Kidney (tissue), 14 donors: ENCODE measurements around the gene GARIN5B. TPM values are rescaled to one million over a fixed set of nuclear protein-coding genes. Genes with fewer than 3 reads are reported as not detected.
"Not testable (repeated sequence)": the region's sequence is repeated elsewhere in the genome, so short reads cannot be mapped to it uniquely, and the experiment has no call there.

Source experiments
- DNase-seq, 5 donors: peaks; one replicate each; pipeline ENCODE4 v3.0.0-alpha.2; 2013 to 2020
- FAIRE-seq: peaks from 2 replicates; lab custom pipeline; 2012; peaks lifted over from hg19 to GRCh38; lab: Jason Lieb, UNC
- H3K27ac ChIP-seq, 2 donors: one replicate each; pipeline ENCODE4 v1.7.0; 2013; ENCODE audit warnings: low read depth in 2 of 2, low read length in 2 of 2, inconsistent platforms in 1 of 2
- H3K27me3 ChIP-seq: one replicate; pipeline ENCODE4 v1.7.1; 2013; ENCODE audit warnings: low read length, inconsistent platforms; ENCODE audit not compliant: control insufficient read depth, insufficient read depth
- H3K36me3 ChIP-seq, 3 donors: one replicate each; pipeline versions ENCODE4 v1.7.0 to v1.7.1; 2013; ENCODE audit warnings: low read length in 3 of 3, control low read depth in 1 of 3, inconsistent platforms in 1 of 3; ENCODE audit not compliant: insufficient read depth in 3 of 3, control insufficient read depth in 2 of 3
- H3K4me1 ChIP-seq, 3 donors: one replicate each; pipeline versions ENCODE4 v1.7.0 to v1.7.1; 2013; ENCODE audit warnings: low read length in 3 of 3, inconsistent platforms in 1 of 3, low read depth in 1 of 3; ENCODE audit not compliant: control insufficient read depth in 2 of 3, insufficient read depth in 2 of 3
- H3K4me3 ChIP-seq, 3 donors: one replicate each; pipeline versions ENCODE4 v1.7.0 to v1.8.1; 2013; ENCODE audit warnings: low read length in 3 of 3, control low read depth in 1 of 3, inconsistent platforms in 1 of 3
- H3K9ac ChIP-seq, 3 donors: one replicate each; pipeline versions ENCODE4 v1.7.0 to v1.7.1; 2013; ENCODE audit warnings: low read length in 3 of 3, control low read depth in 1 of 3, inconsistent platforms in 1 of 3
- H3K9me3 ChIP-seq, 3 donors: one replicate each; pipeline versions ENCODE4 v1.7.0 to v1.7.1; 2013; ENCODE audit warnings: low read length in 3 of 3, control low read depth in 1 of 3, inconsistent platforms in 1 of 3; ENCODE audit not compliant: control insufficient read depth in 2 of 3, insufficient read depth in 1 of 3
- CTCF ChIP-seq: IDR thresholded peaks from 3 replicates; pipeline ENCODE4 v1.5.1; 2012; ENCODE audit warnings: mild to moderate bottlenecking, moderate library complexity, borderline replicate concordance; ENCODE audit not compliant: insufficient read depth; ENCODE audit errors: extremely low read depth
- intact Hi-C: fragments of 100-400 bp; cut with DNase I; formaldehyde crosslinking; loops from one replicate; pipeline ENCODE4 v1.11.1; 2022
- polyA plus RNA-seq: library from polyadenylated mRNA; stranded (reverse); fragments of 350-450 nt; fragmentation: Illumina TruSeq; extraction: RNeasy Lipid Tissue Mini Kit (QIAGEN cat#74804); gene quantifications from one replicate; pipeline ENCODE4 v1.2.3, GENCODE V29; 2014; ENCODE audit warnings: low read depth, low replicate concordance; ENCODE audit not compliant: insufficient read depth
- total RNA-seq: library from RNA; stranded (reverse); fragmentation: NEBNext Ultra II Directional; extraction: Animal tissue kit (Norgen Biotek cat#: 25700); gene quantifications from one replicate; pipeline ENCODE4 v1.2.1, GENCODE V29; 2021
- donor health status: control.
- donor health status: control.
- donor health status: control.
- donor health status: control.
- donor health status: control.
- donor health status: DM: yes; HTN: yes; CAD: no.
- donor health status: Normal renal cell carcinoma (clear cell type).

The GARIN5B gene
- total and polyA plus RNA-seq, 2 donors from 2014 or later, result not detected

- H3K4me3 ChIP-seq, result peak overlapping the region; percentile 68 to 85 (median 77)
- TF ChIP-seq CTCF, result no peak
- DNase-seq, result peak; percentile 99 to 100 (median 100)
- H3K36me3 ChIP-seq, result peaks cover 0 to 5% (median 5%) of the 10 kb centered on the region in 3 donors
- no peaks in the 10 kb centered on the region for H3K27me3 ChIP-seq
- peak overlapping the region; percentile 98 for H3K27ac ChIP-seq
- no peaks in the 10 kb centered on the region for H3K9me3 ChIP-seq
- FAIRE-seq, result peak; percentile 87
- peak overlapping the region in 2 of 3 donors; percentile 46 to 62 for H3K9ac ChIP-seq
- intact Hi-C loops, result no loop called here
- H3K4me1 ChIP-seq, result peaks cover 0 to 9% (median 6%) of the 10 kb centered on the region in 3 donors
Observed at GRCh38 chr19:55407800-55408532, 44.9 kb upstream of the GARIN5B start.

GRCh38 chr19:55407550-55407799 lies 44.4 kb upstream of the GARIN5B start, which contains the start of gene UBE2S:
Gene UBE2S (minus strand): TSS chr19:55407788. CDS start chr19:55407589, 199 bp downstream.
- H3K36me3 ChIP-seq, H3K4me1 ChIP-seq, intact Hi-C loops, DNase-seq, H3K27me3 ChIP-seq, H3K9me3 ChIP-seq, FAIRE-seq: not testable (repeated sequence)
- Histone ChIP-seq H3K4me3 (peak within 1 kb of the TSS; percentile 68 to 85 (median 77)), H3K27ac (peak within 1 kb of the TSS; percentile 98), H3K9ac (peak within 1 kb of the TSS; percentile 61 to 82 (median 62))

- DNase-seq, result peak in 4 of 5 donors; percentile 20 to 85 (median 62)
- Histone ChIP-seq H3K4me3 (peak overlapping the region; percentile 57 to 68 (median 57)), H3K9ac (peak overlapping the region; percentile 33 to 82 (median 61)), H3K9me3 (no peaks in the 10 kb centered on the region), H3K36me3 (peaks cover 0 to 14% (median 8%) of the 10 kb centered on the region in 3 donors), H3K27ac (peak overlapping the region; percentile 98), H3K4me1 (peaks cover 0 to 9% (median 6%) of the 10 kb centered on the region in 3 donors), H3K27me3 (no peaks in the 10 kb centered on the region)
- FAIRE-seq, result no peak
- TF ChIP-seq CTCF, result no peak
- intact Hi-C loops, result no loop called here
Observed at GRCh38 chr19:55406826-55407549, 43.9 kb upstream of the GARIN5B start.

GRCh38 chr19:55406091-55406825 lies 43.2 kb upstream of the GARIN5B start:
- Histone ChIP-seq H3K4me1 (peaks cover 0 to 9% (median 6%) of the 10 kb centered on the region in 3 donors), H3K27me3 (no peaks in the 10 kb centered on the region), H3K36me3 (peaks cover 0 to 16% (median 8%) of the 10 kb centered on the region in 3 donors), H3K9ac (no peak overlapping the region), H3K9me3 (no peaks in the 10 kb centered on the region), H3K27ac (no peak overlapping the region), H3K4me3 (peak overlapping the region; percentile 57 to 68 (median 57))
- no peak for DNase-seq
- intact Hi-C loops, result no loop called here
- no peak for TF ChIP-seq CTCF
- no peak for FAIRE-seq
